ENCODE data around the gene ACSM6.

ACSM6 gene

DNA sequence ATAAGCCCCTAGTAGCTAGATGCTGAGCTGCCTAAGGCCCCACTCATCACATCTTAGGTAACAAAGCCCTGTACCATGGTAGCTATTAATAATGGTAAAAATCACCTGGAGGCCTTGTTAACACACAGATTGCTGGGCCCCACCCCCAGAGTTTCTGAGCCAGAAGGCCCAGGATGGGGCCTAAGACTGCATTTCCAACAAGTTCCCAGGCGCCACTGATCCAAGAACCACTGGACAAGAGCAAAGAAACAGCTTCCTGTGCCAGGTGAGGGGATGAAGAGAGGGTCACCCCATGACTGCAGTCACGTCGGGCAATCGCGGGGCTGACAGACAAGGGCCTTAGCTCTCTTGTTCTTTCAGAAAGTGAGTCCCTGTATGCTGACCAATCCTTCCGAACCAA, 46.8 kb downstream of the ACSM6 start:
- TF ChIP-seq, protein P1, sequence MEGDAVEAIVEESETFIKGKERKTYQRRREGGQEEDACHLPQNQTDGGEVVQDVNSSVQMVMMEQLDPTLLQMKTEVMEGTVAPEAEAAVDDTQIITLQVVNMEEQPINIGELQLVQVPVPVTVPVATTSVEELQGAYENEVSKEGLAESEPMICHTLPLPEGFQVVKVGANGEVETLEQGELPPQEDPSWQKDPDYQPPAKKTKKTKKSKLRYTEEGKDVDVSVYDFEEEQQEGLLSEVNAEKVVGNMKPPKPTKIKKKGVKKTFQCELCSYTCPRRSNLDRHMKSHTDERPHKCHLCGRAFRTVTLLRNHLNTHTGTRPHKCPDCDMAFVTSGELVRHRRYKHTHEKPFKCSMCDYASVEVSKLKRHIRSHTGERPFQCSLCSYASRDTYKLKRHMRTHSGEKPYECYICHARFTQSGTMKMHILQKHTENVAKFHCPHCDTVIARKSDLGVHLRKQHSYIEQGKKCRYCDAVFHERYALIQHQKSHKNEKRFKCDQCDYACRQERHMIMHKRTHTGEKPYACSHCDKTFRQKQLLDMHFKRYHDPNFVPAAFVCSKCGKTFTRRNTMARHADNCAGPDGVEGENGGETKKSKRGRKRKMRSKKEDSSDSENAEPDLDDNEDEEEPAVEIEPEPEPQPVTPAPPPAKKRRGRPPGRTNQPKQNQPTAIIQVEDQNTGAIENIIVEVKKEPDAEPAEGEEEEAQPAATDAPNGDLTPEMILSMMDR (IDR thresholded peaks at IDR 0.05; ENCODE audit: poor library complexity, severe bottlenecking), result no peak
- H3K36me3 ChIP-seq (ENCODE audit: low read depth), result peaks cover 94% of the 10 kb centered on the region

DNA sequence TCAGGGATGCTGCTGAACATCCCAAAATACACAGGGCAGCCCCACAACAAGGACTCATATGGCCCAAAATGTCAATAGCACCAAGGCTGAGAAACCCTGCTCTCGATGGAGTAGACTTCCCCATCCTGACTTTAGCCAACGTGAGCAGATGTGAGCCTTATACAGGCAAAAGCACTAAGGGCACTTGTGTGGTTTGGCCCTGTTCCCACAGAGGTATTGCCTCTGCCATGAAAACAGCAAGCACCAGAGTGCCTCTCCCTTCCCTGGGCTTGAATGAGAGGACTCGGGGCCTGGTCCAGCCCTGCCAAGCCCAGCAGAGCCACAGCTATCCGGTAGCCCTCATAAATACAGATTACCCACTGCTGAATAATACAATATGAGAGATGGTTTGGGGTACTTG, 47.5 kb downstream of the ACSM6 start:
- DNase-seq (ENCODE audit: low spot score), result no peak
- no peak for ATAC-seq (ENCODE audit: low read depth)
- TF ChIP-seq, protein P1 (IDR thresholded peaks at IDR 0.05; ENCODE audit: poor library complexity, severe bottlenecking), result no peak
- H3K4me3 ChIP-seq (ENCODE audit: severe bottlenecking), result no peak overlapping the region
- H3K9me3 ChIP-seq (ENCODE audit: severe bottlenecking), result no peaks in the 10 kb centered on the region
- H3K4me1 ChIP-seq (ENCODE audit: insufficient read depth, poor library complexity, severe bottlenecking), result peaks cover 7% of the 10 kb centered on the region
- no peak overlapping the region for H3K27ac ChIP-seq (ENCODE audit: poor library complexity, severe bottlenecking)
- H3K27me3 ChIP-seq (ENCODE audit: insufficient read depth, poor library complexity, severe bottlenecking), result no peaks in the 10 kb centered on the region
- H3K36me3 ChIP-seq (ENCODE audit: low read depth), result peaks cover 97% of the 10 kb centered on the region

More for the DNA sequence above, 46.8 kb downstream of the ACSM6 start:
- H3K9me3 ChIP-seq (ENCODE audit: severe bottlenecking), result no peaks in the 10 kb centered on the region
- ATAC-seq (ENCODE audit: low read depth) (no peak), DNase-seq (ENCODE audit: low spot score) (no peak)
- no peak overlapping the region for H3K4me3 ChIP-seq (ENCODE audit: severe bottlenecking)
- no peaks in the 10 kb centered on the region for H3K27me3 ChIP-seq (ENCODE audit: insufficient read depth, poor library complexity, severe bottlenecking)
- H3K4me1 ChIP-seq (ENCODE audit: insufficient read depth, poor library complexity, severe bottlenecking), result peaks cover 14% of the 10 kb centered on the region
- no peak overlapping the region for H3K27ac ChIP-seq (ENCODE audit: poor library complexity, severe bottlenecking)

DNA sequence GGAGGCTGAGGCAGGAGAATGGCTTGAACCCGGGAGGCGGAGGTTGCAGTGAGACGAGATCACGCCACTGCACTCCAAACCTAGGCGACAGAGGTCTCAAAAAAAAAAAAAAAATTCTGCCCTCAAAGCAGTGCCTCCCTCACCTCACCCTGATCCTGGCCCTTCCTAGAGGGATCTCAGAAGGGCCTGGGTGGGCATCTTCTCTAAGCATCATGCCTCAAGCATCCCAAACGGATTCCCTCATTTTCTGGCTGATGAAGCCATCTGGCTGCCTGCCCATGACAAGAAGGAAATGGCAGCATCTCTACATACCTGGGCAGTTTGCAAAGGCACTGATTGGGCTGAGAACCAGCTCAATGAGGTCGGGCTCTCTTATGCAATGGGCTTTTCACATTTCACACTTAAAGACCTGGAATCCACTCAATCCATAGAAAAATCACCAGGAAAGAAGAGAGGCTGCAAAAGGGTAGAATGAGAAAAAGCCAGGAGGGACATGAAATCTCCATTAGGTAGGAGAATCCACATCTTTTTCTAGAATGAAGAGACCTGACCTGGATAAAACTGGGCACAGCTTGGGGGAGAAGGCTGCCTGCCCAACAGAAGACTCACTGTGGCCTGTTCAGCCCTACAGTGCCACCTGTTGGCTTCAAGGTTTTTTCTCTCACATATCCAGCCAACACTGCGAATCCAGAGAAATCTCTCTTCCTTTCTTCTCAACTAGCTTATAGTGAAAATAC, 48.7 kb downstream of the ACSM6 start:
- Histone ChIP-seq H3K27ac (ENCODE audit: poor library complexity, severe bottlenecking) (peak overlapping the region; percentile 17), H3K4me3 (ENCODE audit: severe bottlenecking) (no peak overlapping the region), H3K9me3 (ENCODE audit: severe bottlenecking) (no peaks in the 10 kb centered on the region), H3K27me3 (ENCODE audit: insufficient read depth, poor library complexity, severe bottlenecking) (no peaks in the 10 kb centered on the region), H3K36me3 (ENCODE audit: low read depth) (peaks cover 97% of the 10 kb centered on the region), H3K4me1 (ENCODE audit: insufficient read depth, poor library complexity, severe bottlenecking) (peaks cover 12% of the 10 kb centered on the region)
- TF ChIP-seq, protein P1 (IDR thresholded peaks at IDR 0.05; ENCODE audit: poor library complexity, severe bottlenecking), result peak; percentile 77
- DNase-seq (ENCODE audit: low spot score), result no peak
- peak; percentile 35; the same call in 1 of the 3 replicates for ATAC-seq (ENCODE audit: low read depth)

DNA sequence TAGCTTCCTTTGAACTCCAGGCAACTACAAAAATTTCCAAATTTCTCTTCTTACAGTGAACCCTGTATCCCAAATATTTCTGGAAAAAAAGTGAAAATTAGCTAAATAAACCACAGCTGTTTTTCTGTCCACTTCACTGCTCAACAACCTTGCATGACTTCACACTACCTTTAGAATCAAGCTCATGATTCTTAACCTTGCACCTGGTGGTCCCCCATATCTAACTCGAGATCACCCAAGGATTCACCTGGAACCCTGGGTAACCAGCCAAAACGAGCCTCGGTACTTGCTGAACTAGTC, 49.2 kb downstream of the ACSM6 start:
- Histone ChIP-seq H3K4me3 (ENCODE audit: severe bottlenecking) (no peak overlapping the region), H3K36me3 (ENCODE audit: low read depth) (peaks cover 95% of the 10 kb centered on the region), H3K27me3 (ENCODE audit: insufficient read depth, poor library complexity, severe bottlenecking) (no peaks in the 10 kb centered on the region), H3K27ac (ENCODE audit: poor library complexity, severe bottlenecking) (peak overlapping the region; percentile 17), H3K9me3 (ENCODE audit: severe bottlenecking) (no peaks in the 10 kb centered on the region), H3K4me1 (ENCODE audit: insufficient read depth, poor library complexity, severe bottlenecking) (peaks cover 17% of the 10 kb centered on the region)
- TF ChIP-seq, protein P1 (IDR thresholded peaks at IDR 0.05; ENCODE audit: poor library complexity, severe bottlenecking), result peak; percentile 47
- no peak for DNase-seq (ENCODE audit: low spot score)
- no peak for ATAC-seq (ENCODE audit: low read depth)

DNA sequence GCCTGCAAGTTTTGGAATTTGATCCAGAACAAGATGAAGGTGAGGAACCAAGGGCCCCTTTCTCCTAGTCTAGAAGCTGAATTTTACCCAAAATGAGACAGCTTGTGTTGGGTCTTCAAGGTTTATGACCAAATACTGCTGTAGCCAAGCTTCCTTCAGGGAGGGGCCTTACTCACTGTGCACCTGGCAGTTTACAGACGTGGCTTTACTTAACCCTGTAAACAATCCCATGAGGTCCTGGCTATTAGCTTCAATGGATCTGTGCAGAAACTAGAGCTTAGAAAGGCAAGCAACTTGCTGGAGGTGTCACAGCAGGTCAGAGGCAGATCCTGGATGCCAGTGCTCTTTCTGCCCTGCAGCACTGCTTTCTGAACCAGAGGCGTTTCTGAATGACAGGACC, 50.1 kb downstream of the ACSM6 start:
- no peak for ATAC-seq (ENCODE audit: low read depth)
- no peak for DNase-seq (ENCODE audit: low spot score)
- TF ChIP-seq, protein P1 (IDR thresholded peaks at IDR 0.05; ENCODE audit: poor library complexity, severe bottlenecking), result no peak
- Histone ChIP-seq H3K9me3 (ENCODE audit: severe bottlenecking) (no peaks in the 10 kb centered on the region), H3K36me3 (ENCODE audit: low read depth) (peaks cover 96% of the 10 kb centered on the region), H3K27me3 (ENCODE audit: insufficient read depth, poor library complexity, severe bottlenecking) (no peaks in the 10 kb centered on the region), H3K27ac (ENCODE audit: poor library complexity, severe bottlenecking) (peak overlapping the region; percentile 17), H3K4me1 (ENCODE audit: insufficient read depth, poor library complexity, severe bottlenecking) (peaks cover 22% of the 10 kb centered on the region), H3K4me3 (ENCODE audit: severe bottlenecking) (no peak overlapping the region)
